Activated T-cell treated with anti-CD3 and anti-CD28 coated beads, Interleukin-2, amount 50 U/mL, for 1 hour (primary cell): ENCODE measurements around the gene UBE2K.
"Not testable (repeated sequence)": the region's sequence is repeated elsewhere in the genome, so short reads cannot be mapped to it uniquely, and the experiment has no call there.

Source experiments
- DNase-seq: peaks from one replicate; pipeline ENCODE4 v3.0.0-alpha.2; 2020

UBE2K gene, protein sequence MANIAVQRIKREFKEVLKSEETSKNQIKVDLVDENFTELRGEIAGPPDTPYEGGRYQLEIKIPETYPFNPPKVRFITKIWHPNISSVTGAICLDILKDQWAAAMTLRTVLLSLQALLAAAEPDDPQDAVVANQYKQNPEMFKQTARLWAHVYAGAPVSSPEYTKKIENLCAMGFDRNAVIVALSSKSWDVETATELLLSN

DNA sequence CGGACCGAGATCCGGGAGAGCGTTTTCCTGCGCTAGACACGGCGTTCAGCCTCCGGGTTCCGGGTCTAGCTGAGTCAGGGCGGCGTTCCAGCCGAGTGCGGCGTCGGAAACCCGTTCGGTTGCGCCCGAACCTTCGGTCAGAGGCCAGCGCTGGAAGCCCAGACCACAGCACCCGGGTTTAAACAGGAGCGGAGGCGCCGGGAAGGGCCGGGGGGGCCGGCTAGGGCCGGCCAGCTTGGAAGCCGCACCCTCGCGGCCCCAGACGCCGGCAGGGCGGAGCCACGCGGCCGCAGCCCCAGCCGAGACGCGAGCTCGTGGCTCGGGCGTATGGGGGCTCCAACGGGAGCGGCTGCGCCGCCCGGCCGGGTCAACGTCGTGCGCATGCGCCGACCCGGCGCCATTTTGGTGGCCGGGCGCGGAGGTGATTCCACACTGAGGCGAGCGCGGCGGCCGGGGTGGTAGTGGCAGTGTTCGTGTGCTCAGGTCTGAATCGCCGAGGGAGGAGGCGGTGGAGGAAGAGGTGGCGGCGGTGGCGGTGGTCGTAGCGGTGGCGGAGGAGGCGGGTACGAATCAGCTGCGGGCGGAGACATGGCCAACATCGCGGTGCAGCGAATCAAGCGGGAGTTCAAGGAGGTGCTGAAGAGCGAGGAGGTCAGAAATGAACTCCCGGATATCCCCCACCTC, at the start of gene UBE2K:
Gene UBE2K, plus strand, starts transcription at position 397 of the 684 bp plus-strand sequence. Its CDS starts 192 bp downstream, at position 589.
- peak; percentile 90 for DNase-seq

DNA sequence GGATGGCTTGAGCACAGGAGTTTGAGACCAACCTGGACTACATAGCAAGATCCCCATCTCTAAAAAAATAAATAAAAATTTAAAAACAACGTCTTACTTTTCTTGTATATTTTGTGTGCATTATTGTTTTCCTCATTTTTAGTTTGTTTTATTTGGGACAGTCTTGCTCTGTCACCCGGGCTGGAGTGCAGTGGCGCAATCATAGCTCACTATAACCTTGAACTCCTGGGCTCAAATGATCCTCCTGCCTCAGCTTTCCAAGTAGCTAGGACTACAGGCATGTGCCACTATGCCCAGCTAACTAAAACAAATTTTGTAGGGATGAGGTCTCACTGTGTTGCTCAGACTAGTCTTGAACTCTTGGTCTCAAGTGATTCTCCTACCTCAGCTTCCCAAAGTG, 49.7 kb upstream of the UBE2K start:
- no peak for DNase-seq

DNA sequence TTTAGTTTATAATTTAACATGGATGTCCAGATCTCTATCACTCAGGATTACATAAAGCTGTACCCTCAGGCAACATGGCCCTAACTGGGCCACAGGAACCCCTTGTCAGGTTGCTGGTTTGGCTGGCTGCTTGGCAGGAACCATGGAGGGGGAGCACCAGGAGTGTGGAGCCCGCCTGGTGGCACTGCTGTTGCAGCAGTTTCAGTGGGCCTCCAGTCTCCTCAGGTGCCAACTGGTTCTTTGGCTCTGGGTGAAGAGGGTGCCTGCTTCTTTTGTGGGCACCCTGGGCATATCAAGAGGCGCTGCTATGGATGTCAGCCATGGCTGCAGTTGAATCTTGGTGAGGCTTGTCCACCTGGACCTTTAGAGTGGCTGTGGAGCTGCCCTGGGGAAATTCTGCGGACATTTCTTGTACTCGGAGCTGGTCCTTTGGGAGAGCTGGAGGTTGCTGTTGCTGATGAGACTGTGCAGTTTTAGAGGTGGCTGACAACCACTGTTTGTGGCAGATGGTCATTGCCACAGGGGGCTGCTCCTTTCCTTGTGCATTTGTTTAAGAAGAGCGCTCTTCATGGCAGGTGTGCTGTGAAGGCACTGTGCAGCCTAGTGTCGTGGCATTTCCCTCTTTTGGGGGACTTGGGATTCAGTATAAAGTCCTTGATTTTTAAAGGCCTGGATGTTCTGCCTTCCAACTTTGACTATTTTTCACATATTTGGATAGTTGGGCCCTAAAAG, 48.9 kb upstream of the UBE2K start:
- no peak for DNase-seq

DNA sequence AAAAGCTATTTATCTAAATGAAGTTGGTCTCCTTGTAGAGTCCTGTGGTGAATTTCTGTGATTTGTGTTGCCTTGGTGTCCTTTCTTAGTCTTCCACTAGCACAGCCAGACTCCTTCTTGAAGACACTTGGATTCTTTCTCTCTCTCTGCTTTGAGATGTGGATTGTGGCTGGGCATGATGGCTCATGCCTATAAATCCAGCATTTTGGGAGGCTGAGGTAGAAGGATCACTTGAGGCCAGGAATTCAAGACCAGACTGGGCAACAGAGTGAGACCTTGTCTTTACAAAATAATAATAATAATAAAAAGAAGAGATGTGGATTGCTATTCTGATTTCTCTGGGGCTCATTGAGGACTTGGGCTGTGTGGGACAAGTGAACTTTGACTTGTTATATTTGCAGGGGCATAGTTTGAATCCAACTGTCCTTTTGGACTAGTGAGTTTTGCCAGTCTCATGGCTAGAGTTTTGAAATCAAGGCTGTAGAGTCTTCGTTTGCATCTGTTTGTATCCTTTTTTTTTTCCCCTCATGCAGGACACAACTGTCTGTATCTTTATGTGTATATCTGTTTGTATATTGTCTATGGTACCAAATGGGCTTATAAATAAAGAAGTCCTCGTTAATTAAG, 48.2 kb upstream of the UBE2K start:
- no peak for DNase-seq

DNA sequence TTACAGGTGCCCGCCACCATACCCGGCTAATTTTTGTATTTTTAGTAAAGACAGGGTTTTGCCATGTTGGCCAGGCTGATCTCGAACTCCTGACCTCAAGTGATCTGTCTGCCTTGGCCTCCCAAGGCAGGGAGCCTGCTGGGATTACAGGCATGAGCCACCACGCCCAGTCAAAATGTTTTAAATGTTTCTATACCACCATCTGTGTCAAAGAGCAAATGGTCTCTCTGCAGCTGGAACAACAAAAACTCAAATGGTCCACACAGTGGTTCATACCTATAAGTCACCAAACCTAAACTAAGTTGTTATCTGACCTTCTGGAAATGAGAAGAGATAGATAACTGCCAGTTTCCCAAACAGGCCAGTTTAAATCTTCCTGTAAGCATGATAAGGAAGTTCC, 46.4 kb upstream of the UBE2K start:
- DNase-seq: not testable (repeated sequence)

DNA sequence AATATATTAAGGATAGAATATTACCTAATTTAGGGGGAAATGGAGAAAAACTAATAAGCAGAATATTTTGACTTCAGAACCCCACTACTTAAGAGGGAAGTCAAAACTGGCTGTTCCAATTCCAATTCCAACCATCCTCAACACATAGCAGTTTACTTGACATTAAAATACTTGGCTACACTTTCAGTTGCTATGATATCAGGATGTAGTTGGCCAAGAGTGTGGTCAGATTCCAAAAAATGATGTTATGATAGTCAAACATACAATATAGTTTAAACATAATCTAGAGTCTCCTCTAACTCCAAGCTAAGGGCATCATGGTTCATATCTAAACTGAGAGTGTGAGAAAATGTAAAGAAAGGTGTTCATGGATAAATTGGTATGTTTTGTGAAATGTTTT, 42.7 kb upstream of the UBE2K start:
- DNase-seq: no peak

DNA sequence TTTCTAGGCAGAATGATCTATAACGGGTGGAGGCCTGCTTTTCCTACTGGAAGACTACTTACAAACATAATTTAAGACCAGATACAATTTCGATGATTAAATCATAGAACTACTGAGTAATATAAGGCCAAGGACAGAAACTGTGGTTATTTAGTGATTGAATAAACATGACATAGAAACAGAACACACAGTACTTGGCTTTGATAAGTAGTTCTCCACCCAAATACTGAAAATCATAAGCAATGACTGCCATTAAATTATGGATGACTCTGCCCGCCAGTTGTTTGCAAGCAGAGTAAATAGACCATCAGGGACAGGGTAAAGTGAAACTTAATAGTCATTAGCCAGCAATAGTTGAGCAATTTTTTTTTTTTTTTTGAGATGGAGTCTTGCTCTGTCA, 42.1 kb upstream of the UBE2K start:
- DNase-seq: no peak

DNA sequence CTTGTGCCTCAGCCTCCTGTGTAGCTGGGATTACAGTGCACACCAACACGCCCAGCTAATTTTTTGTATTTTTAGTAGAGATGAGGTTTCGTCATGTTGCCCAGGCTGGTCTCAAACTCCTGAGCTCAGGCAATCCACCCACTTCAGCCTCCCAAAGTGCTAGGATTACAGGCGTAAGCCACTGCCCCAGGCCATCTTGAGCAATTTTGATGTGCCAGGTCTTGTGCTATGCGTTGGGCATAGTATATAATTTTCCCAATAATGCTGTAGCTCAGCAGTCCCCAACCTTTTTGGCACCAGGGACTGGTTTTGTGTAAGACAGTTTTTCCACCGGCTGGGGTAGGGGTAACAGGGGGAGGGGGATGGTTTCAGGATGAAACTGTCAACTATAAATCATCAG, 41.3 kb upstream of the UBE2K start:
- not testable (repeated sequence) for DNase-seq

DNA sequence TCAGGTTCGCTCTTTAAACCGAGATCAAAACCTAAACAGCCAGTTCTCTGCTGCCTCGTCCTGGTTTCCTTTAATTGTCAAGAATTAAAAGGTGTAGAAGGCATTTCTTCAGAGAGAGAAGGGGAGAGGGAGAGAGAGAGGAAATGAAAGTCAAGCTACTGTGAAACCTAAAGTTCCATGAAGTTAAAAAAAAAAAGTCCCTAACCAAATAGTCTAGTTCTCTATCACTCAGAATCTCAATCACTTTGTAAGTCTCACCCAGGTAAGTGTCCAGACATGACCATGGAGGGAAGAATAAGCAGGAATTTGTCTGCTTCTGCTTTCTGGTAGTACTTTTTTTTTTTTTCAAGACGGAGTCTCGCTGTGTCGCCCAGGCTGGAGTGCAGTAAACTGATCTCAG, 40.5 kb upstream of the UBE2K start:
- no peak for DNase-seq

DNA sequence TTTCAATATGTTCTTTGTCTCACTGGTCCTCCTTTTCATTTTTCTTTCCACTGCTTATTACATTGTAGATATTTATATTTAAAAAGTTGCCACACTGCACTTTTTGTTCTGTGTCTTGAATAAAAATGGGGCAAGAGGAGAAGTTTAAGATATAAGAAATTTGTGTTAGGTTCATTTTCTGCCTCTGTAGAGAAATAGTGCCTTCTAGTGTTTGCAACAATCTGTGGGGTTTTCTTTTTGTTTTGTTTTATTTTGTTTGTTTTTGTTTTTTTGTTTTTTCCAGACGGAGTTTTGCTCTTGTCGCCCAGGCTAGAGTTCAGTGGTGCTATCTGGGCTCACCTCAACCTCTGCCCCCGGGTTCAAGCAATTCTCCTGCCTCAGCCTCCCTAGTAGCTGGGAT, 39.2 kb upstream of the UBE2K start:
- DNase-seq: no peak

DNA sequence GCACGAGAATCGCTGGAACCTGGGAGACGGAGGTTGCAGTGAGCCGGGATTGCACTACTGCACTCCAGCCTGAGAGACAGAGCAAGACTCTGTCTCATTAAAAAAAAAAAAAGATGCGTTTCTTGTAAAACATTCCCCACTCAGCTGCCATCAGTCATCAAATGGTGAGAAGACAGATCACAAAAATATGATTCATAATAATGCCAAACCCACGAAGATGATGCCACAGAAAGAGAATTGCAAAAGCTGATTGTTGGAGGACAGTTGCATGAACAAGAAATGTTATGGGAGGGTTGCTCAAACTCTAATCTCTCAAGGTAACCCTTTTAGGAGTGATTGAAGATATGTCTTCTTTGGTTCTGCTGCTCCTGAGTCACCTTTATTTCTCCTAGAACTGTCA, 37.9 kb upstream of the UBE2K start:
- no peak for DNase-seq

DNA sequence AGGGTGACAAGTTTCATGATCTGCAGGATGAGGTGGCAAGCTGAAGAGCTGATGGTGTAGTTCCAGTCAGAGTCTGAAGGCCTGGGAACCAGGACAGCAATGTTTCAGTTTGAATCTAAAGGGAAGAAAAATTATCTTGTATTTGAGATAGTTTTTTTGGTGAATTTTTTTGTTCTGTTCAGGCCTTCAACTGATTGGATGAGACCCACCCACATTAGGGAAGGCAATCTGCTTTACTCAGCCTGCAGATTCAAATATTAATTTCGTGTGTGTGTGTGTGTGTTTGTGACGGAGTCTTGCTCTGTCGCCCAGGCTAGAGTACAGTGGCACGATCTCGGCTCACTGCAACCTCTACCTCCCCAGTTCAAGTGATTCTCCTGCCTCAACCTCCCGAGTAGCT, 37.2 kb upstream of the UBE2K start:
- DNase-seq: no peak

DNA sequence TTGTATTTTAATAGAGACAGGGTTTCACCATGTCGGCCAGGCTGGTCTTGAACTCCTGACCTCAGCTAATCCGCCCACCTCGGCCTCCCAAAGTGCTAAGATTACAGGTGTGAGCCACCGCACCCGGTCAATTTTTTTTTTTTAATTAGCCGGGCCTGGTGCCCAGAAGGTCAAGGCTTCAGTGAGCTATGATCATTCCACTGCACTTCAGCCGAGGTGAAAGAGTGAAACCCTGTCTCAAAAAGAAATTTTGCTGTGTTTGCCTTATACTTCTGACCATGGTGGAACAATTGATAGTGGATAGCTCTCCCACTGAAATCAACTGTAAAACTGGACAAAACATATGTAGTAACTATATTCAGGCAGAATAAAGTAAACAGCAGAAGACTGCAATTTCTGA, 35.3 kb upstream of the UBE2K start:
- DNase-seq: no peak

DNA sequence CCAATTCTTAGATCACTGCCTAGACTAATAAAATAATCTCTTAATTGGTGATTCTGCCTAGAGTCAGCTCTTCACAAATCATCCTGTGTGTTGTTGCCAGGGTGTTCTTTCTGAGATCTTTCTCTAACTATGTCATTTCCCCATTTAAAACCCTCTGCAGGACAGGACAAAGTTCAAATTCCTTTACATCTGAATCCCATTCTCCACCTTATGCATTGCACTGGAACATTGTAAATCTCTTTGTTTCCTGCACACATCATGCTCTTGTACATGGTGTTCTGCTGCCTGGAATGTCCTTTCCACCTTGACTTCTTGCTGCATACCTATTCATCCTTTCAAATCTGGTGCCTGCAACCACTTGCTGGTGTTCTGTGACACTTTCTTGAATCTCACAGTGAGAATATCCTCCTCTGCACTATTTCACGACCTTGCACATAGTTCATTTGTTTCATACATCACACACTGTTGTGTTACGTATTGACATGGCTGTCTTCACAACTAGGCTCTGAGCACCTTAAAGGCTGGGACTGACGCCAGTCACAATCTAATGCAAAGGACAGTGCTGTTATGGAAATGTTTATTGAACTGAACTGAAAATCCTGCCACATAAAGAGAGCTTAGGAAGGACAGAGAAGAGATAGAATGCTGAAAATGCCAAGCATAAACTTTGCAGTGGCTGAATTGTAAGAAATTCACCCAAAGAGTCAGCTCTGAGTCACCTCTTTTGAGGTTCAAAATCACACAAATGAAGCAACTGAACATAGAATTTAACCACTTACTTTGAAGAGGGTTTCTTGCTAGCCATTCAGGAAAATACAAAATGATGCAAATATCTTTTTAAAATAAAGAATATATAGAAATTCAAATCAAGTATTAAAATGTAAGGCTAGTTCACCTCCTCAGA, 32.9 kb upstream of the UBE2K start:
- no peak for DNase-seq

DNA sequence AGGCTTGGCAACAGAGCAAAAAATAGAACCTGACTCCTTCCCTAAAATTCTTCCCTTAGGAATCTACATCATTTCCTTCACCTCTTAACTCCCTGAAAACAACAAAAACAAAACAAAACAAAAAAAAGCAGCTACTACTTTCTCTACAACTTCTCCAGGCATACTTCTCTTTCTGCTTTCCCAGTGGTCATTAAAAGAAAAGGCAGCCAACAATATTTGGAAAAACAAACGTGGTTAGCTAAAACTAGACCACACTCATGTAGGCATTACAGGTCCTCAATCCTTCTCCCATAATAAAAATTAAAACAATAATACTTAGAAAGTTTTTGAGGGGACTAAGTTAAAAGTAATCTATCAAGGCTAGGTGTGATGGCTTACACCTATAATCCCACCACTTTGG, 30.2 kb upstream of the UBE2K start:
- no peak for DNase-seq

DNA sequence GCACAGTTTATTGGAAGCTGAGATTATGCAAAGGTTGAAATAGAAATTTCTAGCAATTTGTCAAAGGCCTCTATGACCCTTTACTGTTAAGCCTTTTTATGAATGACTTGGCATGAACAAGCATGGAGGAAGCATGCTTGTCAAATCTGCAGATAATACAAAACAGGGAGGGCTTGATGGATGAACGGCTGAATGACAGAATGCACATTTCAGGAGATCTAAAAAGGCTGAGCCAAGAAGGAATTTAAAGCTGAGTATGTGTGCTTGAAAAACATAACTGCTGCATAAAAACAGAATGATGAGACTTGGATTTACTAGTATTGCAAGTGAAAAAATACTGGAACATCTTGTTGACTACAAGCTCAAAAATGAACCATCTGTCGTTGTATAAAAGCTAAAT, 29.0 kb upstream of the UBE2K start:
- no peak for DNase-seq

DNA sequence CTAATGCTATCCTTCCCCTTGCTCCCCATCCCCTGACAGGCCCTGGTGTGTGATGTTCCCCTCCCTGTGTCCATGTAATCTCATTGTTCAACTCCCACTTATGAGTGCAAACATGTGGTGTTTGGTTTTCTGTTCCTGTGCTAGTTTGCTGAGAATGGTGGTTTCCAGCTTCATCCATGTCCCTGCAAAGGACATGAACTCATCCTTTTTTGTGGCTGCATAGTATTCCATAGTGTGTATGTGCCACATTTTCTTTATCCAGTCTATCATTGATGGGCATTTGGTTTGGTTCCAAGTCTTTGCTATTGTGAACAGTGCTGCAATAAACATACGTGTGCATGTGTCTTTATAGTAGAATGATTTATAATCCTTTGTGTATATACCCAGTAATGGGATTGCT, 27.6 kb upstream of the UBE2K start:
- not testable (repeated sequence) for DNase-seq

DNA sequence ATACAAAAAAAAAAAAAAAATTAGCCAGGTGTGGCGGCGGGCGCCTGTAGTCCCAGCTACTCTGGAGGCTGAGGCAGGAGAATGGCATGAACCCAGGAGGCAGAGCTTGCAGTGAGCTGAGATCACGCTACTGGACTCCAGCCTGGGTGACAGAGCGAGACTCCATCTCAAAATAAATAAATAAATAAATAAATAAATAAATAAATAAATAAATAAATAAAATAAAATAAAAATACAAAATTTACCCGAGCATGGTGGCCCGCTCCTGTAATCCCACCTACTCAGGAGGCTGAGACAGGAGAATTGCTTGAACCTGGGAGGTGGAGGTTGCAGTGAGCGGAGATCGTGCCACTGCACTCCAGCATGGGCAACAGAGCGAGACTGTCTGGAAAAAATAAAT, 22.3 kb upstream of the UBE2K start:
- DNase-seq: not testable (repeated sequence)

DNA sequence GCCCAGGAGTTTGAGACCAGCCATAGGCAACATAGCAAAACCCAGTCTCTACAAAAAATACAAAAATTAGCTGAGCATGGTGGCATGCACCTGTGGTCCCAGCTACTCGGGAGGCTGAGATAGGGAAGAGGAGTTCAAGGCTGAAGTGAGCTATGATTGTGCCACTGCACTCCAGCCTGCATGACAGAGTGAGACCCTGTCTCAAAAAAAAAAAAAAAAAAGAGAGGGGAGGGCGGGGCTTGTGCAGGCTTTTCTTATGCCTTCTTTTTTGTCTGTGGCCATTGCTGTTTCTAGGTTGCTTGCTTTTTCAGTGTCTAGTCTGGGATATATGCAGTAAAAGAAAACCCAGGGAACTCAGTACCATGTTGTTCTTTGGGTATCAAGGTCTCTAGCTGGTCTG, 16.9 kb upstream of the UBE2K start:
- not testable (repeated sequence) for DNase-seq

DNA sequence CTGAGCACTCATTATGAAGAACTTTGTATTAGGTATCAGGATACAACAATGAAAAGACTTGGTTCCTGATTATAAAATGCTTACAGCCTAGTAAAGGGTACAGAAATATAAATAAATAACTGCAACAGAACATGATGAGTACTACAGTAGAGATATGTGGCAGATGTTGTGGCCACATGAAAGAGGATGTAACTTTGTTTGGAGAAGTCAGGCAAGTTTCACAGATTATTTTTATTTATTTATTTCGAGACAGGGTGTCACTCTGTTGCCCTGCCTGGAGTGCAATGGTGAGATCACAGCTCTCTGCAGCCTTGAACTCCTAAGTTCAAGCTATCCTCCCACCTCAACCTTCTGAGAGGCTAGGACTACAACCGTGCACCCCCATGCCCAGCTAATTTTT, 15.8 kb upstream of the UBE2K start:
- DNase-seq: no peak

DNA sequence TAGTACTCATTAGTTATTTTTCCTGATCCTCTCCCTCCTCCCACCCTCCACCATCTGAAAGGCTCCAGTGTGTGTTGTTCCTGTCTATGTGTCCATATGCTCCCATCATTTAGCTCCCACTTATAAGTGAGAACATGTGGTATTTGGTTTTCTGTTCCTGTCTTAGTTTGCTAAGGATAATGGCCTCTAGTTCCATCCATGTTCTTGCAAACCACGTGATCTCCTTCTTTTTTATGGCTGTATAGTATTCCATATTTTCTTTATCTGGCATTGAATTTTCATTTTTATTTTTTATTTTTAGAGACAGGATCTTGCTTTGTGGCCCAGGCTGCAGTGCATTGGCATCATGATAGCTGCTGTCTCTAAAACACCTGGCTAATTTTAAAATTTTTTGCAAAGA, 11.9 kb upstream of the UBE2K start:
- no peak for DNase-seq

DNA sequence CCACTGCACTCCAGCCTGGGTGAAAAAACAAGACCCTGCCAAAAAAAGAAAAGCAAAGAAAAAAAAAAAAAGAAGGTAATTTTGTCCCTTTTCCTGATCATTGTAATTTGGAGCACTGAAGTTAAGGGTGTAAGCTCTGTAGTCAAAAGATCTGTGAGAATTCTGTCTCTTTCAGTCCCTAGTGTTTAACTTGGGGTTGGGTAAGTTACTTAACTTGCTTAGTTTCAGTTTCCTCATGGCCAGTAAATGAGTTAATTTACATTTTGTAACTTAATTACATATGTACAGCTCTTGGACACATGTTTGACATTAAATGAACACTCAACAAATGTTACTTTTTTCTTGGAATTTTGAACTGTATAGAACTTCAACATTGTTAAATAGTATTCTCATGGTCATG, 10.9 kb upstream of the UBE2K start:
- DNase-seq: no peak

DNA sequence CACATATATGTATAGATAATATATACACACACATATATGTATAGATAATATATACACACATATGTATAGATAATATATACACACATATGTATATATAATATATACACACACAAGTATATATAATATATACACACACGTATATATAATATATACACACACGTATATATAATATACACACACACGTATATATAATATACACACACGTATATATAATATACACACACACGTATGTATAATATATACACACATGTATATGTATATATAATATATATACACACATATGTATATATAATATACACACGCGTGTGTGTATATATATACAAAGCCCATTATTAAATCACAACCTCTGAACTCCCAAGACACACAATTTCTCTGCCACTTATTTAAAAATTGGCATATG, 8.0 kb upstream of the UBE2K start:
- DNase-seq: no peak
